Muscle of arm (tissue), 12 donors: ENCODE data around the gene TNFAIP2. TPM values are rescaled to one million over a fixed set of nuclear protein-coding genes. Genes with fewer than 3 reads are reported as not detected.
"Not testable (repeated sequence)": the region's sequence is repeated elsewhere in the genome, so short reads cannot be mapped to it uniquely, and the experiment has no call there.

ENCODE experiments used
- DNase-seq: peaks from one replicate; pipeline ENCODE4 v3.0.0-alpha.2; 2013
- polyA plus RNA-seq, 12 donors: library from polyadenylated mRNA; unstranded; fragments of 120-200 nt; gene quantifications; one replicate each; pipeline ENCODE4 v1.2.1, GENCODE V29; 2013; ENCODE audit not compliant: insufficient read length in 12 of 12

The TNFAIP2 gene
- polyA plus RNA-seq, 12 donors, result 36.4 to 66.2 (median 51.0) TPM; not detected in 1

DNA sequence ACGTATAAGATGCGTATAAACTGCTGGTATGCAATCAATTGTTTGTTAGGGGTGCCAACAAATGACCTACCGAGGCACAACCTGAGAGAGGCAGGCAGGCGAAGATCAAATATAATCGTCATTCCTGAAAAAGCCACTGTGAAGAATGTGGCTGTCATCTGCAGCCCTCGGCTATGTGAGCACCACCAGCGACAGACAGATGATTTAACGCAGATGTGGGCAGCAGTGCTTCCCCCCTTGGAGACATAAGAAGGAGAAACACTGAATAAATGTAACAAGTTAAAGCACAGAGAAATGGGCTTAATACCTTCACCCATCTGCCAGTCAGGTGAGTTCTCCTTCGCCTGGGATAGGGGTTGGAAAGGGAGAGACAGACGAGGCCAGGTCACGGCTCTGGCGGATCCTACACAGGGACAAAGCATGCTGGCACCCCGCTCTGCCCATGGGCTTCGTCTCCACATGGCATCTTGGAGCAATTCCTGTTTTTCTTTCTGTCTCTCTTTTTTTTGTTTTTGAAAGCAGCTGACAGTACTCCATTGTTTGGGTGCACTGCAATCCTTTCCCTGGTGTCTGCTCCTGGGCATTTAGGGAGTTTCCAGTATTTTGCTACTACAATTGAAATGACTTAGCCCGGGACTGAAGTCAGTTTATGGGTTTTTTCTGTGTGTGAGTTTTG lies 28.1 kb downstream of the TNFAIP2 start:
- DNase-seq, result no peak

DNA sequence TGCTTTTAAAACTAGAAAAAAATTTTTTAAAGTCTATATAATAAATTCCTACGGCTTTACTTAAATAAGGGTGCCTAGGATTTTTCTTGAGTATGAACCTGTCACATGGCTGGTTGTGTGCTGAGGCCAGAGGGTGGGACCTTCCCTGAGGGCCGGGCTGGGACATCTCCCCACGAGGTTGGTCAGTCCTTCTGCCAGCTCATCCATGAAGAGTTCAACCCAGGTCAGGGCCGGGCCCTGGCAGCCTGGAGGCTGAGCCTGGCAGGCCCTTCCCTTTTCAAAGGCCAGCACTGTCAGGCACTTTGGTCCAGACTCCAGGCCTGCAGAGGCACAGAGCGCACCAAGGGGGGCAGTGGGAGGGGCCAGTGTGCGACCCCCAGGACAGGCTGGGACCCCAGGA lies 31.7 kb downstream of the TNFAIP2 start:
- no peak for DNase-seq

DNA sequence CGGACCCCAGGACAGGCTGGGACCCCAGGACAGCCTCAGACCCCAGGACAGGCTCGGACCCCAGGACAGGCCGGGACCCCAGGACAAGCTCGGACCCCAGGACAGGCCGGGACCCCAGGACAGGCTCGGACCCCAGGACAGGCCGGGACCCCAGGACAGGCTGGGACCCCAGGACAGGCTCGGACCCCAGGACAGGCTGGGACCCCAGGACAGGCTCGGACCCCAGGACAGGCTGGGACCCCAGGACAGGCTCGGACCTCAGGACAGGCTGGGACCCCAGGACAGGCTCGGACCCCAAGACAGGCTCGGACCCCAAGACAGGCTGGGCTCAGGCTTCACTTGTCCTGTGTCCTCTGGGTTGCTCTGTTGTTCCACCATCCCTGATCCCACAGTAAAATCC lies 32.2 kb downstream of the TNFAIP2 start:
- DNase-seq, result not testable (repeated sequence)

DNA sequence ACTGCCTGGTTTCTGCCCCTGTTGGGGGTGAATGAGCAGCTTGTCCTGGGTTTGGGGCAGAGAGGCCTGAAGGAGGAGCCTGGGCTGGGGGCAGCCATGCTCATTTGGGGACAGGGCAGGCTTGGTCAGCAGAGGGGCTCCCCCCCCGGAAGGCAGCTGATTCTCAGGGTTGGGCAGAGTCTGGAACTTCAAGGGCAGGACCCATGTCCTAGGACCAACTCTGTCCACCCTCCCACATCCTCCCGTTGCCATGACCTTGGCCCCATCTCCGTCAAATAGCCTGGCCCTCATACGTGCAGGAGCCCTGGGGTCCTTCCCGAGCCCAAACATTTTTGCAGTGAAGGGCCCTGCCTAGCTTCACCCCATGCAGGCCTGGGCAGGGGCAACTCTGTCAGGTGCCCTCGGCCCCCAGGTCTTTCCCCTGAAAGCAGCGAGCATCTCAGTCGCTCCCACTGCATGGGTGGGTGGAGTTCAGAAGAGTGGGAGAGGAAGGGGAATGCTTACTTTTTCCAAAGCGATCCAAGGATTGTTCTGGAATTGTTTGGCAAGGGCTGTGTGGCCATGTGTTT lies 32.6 kb downstream of the TNFAIP2 start:
- no peak for DNase-seq

DNA sequence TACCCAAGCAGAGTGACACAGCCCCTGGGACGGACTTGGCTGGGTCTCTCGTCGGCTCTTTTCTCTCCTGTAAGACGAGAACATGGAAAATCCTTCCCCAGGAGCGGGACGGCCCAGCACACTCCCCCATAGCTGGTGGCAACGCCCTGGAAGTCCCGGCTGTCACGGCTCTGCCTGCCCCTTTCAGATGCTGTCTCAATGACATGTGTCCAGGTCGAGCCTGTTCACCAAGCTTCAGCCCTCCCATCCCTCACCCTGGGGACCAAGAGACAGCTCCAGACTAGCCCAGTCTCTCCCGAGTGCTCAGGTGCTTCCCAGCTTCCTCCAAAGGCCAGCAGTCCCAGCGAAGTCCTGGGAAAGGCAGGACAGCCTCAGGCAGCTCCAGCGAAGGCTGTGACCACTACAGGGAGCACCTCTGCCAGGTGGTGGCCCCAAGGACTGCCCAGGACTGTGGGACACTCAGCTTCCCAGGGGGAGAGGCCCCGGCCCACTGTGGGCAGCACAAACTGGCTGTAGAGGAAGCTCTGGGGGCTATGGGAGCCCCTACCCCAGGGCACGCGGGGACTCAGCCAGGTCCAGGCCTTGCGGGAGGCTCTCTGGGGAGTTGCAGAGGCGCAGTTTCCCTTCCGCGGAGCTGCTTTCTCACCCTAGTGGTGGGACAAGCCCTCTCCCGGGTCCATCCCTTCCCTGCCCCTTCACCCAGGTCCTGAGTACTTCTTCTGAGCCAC lies 33.6 kb downstream of the TNFAIP2 start:
- no peak for DNase-seq

DNA sequence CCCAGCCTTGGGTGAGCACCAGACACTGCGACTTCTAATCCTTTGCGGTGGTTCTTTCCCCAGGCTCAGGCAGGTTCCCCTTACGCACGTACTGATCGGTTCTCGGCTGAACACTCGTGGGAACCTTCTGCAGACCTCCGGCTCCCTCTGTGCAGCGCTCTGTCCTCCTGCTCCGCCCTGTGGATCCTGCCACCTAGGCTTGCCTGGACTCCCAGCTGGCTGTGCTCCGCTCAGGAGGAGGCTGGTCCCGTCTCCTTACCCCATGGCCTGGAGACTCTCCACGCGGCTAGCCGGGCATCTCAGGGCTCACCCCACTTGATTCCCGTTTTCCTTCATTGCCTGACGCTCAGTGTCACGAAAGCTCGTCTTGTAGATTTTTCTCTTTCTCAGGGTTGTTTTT lies 34.7 kb downstream of the TNFAIP2 start:
- DNase-seq, result no peak

DNA sequence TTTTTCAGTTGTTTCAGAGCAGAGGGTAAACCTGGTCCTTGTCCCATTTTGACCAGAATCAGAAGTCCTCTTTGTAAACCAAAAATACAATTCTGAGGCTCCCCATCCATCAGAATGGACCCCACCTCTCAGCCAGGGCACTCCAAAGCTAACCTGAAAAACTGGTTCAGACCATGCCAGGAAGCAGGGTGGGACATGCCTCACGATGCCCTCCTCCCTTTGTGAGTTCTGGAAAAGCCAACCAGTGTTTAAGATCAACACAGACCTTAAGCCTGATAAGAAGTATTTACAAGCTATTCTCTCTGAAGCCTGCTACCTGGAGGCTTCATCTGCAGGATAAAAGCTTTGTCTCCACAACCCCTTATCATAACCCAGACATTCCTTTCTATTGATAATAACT lies 35.4 kb downstream of the TNFAIP2 start:
- no peak for DNase-seq

DNA sequence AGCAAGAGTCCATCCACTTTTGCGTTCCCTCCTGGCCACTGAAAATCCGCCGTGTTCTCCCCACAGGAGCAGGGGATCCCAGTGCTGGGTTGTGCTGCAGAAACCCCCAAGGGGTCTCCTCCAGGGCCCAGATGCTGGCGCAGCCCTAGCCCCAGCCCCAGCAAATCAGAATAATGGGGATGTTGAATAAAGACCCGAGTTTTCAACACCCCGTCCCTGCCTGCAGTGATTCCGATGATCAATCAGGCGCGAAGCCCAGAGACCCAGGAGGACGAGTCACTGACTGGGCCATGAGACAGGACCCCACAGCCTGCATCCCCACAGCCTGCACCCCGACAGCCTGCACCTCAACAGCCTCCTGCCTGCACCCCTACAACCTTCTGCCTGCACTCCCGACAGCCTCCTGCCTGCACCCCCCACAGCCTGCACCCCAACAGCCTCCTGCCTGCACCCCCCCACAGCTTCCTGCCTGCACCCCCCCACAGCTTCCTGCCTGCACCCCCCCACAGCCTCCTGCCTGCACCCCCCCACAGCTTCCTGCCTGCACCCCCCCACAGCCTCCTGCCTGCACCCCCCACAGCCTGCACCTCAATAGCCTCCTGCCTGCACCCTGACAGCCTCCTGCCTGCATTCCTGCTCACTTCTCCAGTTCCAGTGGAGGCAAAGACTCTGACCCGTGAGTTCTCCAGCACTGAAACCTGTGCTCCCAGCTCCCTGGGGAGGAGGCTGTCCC lies 37.2 kb downstream of the TNFAIP2 start:
- DNase-seq, result no peak

DNA sequence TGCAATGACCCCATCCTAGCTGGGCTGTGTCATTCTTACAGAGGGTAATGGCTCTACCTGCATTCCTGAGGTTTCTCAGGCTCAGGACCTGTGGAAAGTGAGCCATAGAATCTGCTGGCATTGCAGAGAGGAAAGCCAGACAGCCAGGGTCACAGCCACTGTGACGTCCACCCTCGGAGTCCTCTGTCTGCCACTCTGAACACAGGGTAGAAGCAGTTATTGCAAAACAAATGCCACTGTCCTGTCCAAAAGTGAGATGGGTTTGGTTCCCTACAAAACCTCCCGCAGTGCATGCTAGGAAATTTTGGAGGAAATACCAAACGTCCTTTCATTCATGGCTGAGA lies 37.8 kb downstream of the TNFAIP2 start:
- no peak for DNase-seq

DNA sequence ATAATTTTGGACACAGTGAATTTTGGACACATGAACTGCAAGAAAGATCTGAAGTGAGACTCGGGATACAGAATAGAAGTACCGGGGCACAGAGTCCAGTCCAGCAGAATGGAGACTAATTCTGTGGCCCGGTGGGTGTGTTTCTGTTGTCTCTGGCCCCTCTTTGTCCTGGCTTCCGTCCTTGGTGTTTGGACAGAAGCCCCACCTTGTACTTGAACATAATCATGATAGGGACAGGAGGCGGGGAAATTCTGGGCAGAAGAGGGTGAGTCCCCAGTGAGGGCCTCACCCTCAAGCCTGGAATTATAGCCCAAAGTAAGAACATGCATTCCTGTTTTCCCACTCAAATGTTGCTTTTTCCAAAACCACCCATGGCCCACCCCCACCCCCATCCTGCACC lies 39.9 kb downstream of the TNFAIP2 start:
- DNase-seq, result no peak

DNA sequence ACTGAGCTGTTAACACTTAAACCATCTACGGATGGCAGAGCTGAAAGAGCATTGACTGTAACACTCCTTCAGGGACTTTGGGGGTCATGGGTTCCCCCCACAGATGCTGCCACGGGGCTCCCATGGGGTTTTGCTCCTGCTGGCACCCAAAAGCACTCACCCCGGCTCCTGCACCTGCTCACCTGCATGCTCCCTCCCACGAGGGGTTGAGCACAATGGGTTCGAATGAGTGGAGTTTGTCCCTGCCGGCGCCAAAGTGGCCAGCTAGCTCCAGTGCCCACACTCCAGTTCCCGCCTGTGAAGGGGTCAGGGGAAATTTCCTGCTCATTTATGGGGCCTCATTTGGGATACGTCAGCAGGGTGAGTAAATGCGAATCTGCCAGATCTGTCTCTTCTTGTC lies 40.7 kb downstream of the TNFAIP2 start:
- DNase-seq, result no peak

DNA sequence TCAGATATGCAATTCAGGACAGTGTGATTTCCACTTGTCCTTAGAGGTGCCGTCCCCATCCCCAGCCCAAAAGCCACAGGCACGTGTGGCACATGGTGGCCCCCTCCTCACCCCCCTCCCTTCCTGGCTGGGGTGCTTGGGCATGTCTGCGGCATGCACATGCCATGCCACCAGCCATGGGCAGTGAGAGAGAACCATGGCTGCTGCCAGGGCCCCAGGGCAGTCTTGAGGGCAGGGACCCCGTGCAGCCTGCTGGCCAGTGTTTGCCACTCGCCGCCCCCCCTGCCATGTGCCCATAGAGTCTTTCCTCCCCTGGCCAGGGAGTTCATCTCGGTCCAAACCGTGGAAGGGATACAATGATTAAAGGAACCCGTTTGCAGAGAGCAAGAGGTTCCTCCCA lies 41.5 kb downstream of the TNFAIP2 start:
- no peak for DNase-seq

DNA sequence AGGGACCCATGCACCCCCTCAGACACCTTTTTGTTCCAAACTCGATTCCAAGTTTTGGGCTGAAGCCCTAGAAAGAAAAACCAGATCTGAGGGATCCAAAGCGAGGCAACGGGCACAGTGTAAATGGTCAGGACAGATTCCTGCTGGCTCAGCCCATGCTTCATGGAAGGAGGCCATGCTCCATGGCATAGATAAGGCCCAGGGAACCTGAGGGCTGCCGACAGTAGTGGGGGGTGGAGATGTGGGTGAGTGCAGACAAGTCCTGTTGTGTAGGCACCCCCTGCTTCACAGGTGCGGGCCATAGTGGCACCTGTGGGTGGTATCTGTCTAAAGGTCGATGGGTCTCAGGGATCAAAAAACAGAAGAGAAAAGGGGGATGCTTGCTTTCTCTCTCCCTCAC lies 42.1 kb downstream of the TNFAIP2 start:
- DNase-seq, result no peak

DNA sequence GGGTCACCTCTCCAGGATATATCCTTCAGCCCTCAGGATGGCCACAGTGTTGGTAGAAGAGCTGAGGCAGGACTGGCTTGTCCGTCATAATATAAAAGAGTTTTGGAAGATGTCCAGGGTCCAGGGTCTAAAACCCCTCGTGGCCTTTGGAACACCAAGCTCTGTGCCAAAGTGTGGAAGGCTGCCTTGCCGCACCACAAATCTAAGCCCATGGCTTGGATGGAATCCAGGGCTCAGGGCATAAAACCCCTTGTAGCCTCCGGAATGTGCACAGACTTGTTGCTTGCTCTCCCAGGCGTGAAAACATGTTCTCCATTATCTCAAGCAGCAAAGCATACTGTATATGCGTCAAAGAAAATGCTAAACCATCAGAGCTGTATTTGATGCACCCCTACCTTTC lies 46.7 kb downstream of the TNFAIP2 start:
- no peak for DNase-seq

DNA sequence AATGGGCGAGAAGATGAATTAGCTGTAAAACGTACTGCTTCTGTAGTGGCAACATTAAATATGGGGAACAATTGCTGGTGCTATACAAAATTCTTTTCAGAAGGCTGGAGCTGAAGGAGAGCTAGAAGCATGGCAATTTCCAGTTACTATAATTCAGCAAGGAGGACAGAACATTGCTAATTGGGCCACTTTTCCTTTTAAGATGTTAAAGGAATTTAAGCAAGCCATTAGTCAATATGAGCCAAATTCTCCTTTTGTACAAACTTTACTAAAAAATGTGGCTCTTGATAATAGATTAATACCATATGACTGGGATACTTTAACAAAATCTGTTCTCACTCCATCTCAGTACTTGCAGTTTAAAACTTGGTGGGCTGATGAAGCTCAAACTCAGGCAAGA lies 47.9 kb downstream of the TNFAIP2 start:
- not testable (repeated sequence) for DNase-seq

DNA sequence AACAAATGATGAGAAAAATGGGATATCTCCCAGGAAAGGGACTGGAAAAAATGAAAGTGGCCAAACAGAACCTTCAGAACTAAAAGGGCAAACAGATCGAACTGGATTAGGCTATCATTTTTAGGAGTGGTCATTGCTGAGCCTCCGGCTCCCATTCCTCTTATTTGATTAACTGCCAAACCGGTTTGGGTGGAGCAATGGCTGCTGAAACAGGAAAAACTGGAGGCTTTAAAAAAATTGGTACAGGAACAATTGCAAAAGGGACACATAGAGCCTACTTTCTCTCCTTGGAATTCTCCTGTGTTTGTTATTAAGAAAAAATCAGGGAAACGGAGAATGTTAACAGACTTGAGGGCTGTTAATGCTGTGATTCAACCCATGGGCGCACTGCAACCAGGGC lies 49.7 kb downstream of the TNFAIP2 start:
- no peak for DNase-seq

DNA sequence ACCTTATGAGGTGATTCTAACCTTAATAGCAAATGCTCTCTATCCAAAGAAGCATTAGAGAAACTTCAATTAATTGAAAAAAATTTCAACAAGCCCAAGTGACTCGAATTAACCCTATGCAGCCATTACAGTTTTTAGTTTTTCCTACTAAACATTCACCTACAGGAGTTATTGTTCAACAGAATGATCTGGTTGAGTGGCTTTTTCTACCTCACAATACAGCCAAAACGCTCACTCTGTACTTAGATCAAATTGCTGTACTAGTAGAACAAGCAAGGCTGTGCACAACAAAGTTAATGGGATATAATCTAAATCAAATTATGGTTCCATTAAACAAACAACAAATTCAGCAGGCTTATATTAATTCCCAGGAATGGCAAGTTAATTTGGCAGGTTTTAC lies 50.6 kb downstream of the TNFAIP2 start:
- not testable (repeated sequence) for DNase-seq

DNA sequence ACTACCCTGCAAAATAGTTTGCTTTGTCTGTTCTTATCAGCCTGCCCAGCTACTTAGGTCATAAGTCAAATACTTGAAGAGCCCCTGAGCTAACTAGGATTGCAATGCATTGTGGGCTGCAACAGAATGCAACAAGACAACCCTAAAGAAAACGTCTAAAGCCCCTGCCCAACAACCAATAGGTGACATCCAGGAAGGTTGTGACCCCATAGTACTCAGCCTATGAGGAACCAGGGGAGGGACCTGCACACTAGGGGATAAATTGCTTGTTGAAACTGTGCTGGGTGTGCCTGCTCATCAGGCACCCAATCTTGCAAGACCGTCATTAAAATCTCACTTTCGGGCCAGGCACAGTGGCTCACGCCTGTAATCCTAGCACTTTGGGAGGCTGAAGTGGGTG lies 52.9 kb downstream of the TNFAIP2 start:
- not testable (repeated sequence) for DNase-seq

DNA sequence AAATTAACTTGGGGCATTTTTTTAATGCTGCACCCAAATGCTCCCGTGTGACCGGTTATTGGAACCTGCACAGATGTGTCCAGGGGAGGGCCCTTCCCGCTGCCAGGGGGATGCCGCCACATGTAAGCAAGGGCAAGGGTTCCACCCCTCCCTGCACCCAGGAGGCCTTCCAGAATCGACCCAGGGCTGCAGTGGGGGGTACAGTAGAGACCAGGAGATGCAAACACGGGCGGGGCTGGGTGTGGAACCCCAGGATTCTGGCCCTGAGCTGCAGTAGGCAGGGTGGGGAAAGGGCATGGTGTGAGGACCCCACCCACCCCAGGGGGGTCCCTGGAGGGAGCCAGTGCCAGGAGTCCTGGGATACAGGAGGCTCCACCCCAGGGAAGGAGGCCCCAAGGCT lies 54.1 kb downstream of the TNFAIP2 start:
- DNase-seq, result no peak

DNA sequence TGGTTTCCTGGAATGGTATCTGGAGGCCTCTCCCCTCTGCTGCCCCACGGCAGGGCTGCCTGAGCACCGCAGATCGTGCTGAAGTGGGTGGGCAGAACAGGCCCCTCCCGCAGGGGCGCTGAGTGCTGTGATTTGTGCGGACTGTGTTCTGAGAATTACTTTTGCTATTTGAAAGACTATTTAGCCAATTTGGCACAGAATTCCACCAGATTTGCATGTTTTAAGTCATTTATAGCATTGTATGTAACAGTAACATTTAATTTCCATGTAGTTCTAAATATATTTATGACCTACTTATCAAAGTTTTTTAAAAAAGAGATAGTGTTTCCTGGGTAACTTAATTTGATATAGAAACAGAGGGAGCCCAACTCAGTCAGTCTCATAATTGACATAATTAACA lies 55.3 kb downstream of the TNFAIP2 start:
- DNase-seq, result no peak

DNA sequence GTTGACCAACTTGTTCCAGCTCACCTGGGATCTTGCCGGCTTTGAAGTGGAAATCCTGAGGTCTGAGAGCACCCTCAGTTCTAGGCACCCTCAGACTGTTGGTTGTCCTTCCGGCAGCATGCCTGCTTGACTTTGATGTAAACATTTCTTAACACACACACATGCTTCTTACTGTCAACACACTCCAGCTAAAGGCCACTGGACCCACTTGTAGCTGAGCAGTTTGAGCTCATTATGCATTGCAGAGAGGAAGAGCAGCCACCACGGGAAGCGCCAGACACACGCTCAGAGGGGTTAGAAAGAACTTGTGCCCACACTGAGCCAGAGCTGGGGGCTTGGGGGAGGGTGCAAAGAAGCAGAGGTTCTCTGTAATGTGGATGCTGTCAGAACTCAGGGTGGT lies 55.8 kb downstream of the TNFAIP2 start:
- DNase-seq, result no peak

DNA sequence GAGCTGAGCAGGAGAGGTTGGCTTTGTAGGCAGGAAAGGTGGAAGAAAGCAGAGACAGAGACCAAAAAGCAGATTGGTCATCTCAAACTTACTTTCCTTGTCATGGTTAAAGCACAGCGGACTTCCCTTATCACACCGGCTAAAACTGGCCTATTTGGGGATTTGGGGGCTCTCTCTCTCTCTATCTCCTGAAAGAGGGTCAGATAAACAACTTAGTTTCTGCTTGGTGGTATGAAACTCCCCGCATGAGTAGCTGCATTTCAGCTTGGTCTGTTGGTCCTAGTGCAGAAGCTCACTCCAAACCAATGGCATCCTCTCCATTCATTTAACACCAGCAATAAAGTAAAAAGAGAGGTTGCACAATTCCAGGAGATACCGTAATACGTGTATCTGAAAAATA lies 57.1 kb downstream of the TNFAIP2 start:
- no peak for DNase-seq

DNA sequence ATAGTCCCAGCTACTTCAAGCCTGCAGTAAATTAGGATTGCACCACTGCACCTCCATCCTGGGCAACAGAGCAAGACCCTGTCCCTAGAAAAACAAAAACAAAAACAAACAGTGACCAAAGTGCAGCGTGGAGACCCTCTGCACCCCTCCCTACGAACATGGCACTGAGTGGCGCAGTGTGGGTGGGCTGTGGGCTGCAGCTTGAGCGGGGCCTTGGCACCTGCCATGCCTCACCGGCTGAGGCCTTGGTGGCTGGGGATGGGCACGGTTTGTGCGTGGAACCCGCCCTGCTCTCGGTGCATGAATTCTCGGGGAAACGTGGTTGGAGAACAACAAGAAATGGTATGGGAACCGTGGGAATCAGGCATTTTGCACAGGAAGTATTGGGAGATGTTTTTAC lies 60.8 kb downstream of the TNFAIP2 start:
- no peak for DNase-seq
